Measurements from ENCODE around the gene OPRL1.
"Not testable (repeated sequence)": the region's sequence is repeated elsewhere in the genome, so short reads cannot be mapped to it uniquely, and the experiment has no call there.

OPRL1 gene

GRCh38 chr20:64088586-64088985, 8.7 kb downstream of the OPRL1 start:
- not testable (repeated sequence) for DNase-seq

DNA sequence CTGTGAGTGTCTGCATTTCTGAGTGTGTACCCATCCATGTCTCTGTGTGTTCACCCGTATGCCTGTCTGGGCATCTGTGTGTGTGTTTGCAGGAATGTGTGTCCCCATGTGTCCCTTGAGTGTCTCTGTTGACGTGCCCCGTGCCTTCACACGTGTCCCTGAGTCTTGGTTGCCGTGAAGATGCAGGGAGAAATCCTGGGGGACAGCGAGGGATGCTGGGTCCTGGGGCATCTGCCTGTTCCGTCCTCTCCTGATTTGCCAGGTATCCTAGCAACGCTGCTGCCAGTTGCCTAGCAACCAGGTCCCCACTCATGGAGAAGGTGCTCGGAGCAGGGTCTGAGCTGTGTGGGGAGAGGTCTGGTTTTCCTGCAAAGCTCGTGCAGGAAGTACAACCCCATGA, 10.3 kb downstream of the OPRL1 start:
- DNase-seq = no peak

DNA sequence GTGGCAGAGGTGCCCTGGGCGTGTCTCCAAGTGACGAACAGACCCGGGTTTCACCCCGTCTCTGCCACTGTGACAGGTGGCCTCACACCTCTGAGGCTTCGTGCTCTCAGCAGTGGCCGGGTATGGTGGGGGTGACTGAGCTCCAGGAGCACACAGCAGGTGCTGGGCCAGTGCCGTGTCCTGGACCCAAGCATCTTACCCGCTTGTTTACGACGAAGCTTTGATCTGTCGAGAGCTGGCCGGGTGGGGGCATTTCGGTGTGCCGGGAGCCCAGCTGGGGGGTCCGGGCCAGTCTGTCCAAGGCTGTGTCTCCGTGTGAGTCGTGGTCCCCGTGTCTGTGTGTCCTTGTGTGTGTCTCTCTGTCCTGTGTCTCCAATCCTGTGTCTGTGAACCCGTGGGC, 11.5 kb downstream of the OPRL1 start:
- no peak for DNase-seq

- no peak for DNase-seq
Measured at GRCh38 chr20:64091770-64092169, 11.9 kb downstream of the OPRL1 start.

- no peak for DNase-seq
Measured at GRCh38 chr20:64092258-64093012, 12.6 kb downstream of the OPRL1 start.

DNA sequence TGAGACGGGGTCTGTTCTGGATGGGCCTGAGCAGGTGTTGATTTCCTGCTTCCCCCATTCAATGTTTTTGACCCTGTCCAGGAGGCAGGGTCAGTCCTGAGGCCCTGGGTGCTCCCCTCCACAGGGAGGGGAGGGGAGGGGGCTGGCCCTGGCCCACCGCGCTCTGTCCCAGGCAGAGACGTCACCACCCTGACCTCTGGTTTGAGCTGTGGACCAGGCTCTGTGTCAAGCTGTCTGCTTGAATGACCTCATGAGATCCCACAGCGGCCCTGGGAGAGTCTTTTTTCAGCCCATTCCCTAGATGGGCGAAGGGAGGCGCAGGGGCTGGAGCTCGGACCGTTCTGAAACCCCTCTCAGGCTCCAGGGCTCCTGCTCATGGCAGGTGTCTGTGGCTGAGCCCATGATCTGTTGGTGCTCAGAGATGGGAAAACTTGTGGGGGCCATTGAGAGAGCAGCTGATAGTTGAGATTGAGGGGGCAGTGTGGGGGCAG, 13.2 kb downstream of the OPRL1 start:
- DNase-seq = no peak

GRCh38 chr20:64095455-64095854, 15.6 kb downstream of the OPRL1 start:
- DNase-seq = no peak

DNA sequence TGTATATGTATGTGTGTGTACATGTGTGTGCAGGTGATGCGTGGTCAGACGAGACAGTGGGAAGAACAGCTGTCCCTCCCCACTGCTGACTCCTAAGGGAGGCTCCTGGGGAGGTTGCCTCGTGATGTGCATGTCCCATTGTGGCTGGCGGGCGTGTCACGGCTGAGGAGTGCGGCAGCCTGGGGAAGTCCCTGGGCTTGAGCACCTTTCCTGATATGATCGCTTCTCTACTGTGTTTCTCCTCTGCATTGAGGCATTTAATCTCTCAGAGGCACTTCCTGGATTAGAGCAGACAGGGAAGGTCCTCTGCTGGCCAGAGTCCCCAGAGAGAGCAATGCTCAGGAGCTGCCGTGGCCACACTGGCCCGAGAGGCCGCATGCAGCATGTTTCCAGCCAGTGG, 16.0 kb downstream of the OPRL1 start:
- DNase-seq = no peak

DNA sequence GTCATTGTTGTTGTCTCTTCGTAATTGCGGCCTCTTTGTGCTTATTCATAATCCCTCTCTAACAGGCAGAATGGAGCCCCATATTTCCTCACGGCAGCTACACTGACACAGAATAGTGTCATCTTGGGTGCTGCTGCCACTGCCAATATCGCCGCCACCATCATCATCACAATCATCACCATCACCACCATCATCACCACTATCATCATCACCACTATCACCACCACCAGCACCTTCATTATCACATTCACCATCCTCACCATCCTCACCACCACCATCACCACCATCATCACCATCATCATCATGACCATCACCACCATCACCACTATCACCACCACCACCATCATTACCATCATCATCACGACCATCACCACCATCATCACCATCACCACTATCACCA, 16.7 kb downstream of the OPRL1 start:
- DNase-seq = no peak

- DNase-seq = no peak
Measured at GRCh38 chr20:64098471-64099013, 18.7 kb downstream of the OPRL1 start.

GRCh38 chr20:64099086-64099786, 19.4 kb downstream of the OPRL1 start:
- no peak for DNase-seq

GRCh38 chr20:64099880-64100565, 20.1 kb downstream of the OPRL1 start:
- no peak for DNase-seq

DNA sequence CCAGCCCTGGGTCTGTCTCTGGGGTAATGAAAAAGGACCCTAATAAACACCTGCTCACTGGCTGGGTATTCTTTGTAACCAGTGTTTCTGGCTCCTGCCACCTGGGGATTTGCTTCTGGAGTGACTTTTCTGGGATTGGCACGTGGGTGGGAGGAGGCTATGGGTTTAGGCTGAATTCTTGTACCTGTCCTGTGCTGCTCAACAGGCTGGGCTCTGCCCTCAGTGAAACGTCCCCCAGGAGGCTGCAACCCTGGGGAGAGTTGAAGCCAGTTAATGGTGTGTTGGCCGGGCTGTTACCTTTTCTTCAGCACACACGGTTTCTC, 20.6 kb downstream of the OPRL1 start:
- DNase-seq = no peak

GRCh38 chr20:64100946-64101688, 21.2 kb downstream of the OPRL1 start:
- no peak for DNase-seq

DNA sequence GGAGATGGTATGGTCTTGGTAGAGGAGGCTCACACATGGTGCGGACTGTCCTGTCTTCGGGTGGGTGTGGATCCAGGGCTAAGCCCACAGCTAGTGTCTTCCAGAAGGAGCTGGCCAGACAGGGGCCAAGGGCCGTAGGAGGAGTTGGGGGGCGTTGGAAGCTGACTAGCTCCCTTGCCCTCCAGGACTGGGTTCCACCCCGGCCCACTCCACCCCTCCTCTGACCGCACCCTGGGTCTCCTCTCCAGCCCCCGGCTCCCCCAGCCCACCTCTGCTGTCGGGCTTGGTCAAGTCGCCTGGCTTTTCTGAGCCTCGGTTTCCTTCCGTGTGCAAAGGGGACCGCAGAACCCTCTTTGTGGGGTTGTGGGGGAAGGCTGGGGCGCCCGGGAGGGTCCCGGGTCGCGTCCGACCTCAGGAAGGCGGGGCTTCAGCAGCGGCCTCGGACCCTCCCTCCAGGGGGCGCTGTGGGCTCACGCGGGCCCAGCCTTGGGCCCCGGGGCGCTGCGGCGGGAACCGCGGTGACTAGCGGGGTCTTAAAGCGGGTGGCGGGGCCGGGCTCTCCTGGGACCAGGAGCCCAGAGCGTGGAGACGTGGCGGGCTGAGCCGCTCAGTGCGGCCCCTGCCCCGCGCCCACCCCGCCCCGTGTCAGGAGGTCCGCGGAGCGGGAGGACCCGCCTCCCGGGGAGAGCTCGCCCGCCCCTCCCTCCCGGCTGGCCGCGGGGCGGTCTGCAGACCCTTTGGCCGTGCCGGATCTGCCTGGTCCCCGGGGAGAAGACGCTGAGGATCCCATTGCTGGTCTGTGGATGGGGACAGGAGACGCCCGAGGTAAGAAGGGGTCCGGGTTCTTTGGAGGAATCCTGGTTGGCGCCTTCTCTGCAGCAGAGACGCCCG, 22.1 kb downstream of the OPRL1 start:
- no peak for DNase-seq

DNA sequence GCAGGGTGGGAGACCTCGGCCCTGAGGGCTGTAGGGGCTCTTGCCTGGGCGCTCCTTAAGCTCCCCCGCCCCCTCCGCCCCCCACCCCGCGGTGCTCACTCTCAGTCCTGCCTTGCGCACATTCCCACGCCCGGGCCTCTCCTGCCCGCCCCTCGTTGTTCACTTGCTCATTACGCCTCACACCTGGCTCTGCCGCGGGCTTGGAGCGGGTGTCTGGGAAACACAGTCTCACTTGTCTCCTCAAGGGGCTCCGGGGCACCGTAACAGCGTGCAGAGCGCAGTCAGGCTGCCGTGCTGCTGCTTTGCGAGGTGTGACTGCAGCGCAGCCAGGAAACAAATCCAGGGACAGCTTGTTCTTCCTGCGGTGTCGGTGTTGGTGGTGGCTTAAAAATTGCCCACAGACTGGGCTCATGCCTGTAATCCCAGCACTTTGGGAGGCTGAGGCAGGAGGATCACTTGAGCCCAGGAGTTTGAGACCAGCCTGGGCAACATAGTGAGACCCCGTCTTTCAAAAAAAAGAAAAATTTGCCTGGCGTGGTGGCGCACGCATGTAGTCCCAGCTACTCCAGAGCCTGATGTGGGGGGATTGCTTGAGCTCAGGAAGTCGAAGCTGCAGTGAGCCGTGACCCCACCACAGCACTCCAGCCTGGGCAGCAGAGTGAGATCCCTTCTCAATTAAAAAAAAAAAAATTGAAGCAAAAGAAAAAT, 22.9 kb downstream of the OPRL1 start:
- DNase-seq = peak; percentile 41

GRCh38 chr20:64103871-64104666, 24.2 kb downstream of the OPRL1 start:
- no peak for DNase-seq

- no peak for DNase-seq
Measured at GRCh38 chr20:64104667-64105451, 25.0 kb downstream of the OPRL1 start.

DNA sequence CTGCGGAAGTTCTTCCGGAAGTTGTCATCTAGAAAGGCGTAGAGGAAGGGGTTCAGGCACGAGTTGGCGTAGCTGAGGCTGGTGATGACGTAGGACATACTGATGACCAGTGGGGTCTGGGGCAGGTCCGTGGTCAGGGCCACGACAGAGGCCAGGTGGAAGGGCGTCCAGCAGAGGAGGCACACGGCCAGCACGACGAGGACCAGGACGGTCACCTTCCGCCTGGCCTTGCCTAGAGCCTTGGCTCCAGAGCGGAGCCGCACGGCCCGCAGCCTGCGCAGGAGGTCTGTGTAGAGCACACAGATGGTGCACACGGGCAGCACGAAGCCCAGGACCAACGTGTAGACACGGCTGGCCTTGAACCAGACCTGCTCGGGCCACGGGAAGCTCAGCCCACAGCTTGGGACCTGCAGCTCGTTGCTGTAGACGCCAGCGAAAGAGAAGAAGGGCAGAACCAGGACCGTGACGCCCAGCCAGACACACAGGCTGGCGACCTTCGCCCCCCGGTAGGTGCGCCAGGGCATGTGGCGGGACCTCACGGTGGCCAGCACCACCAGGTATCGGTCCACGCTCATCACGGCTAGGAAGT, 26.1 kb downstream of the OPRL1 start:
- no peak for DNase-seq
